ENCODE results near the gene CLSTN2.

Gene CLSTN2

GRCh38 chr3:140509534-140509933, 574.5 kb downstream of the CLSTN2 start (continued):
- TF ChIP-seq ZNF660 (tag by site-specific recombination; IDR thresholded peaks at IDR 0.05) (no peak), BCL6B (tag by site-specific recombination; IDR thresholded peaks at IDR 0.05) (no peak), ZNF624 (tag by site-specific recombination; IDR thresholded peaks at IDR 0.05) (no peak), ZNF560 (tag by site-specific recombination; IDR thresholded peaks at IDR 0.05; ENCODE audit: borderline replicate concordance) (no peak), ZNF513 (tag by site-specific recombination; IDR thresholded peaks at IDR 0.05) (no peak), SP7 (tag by site-specific recombination; IDR thresholded peaks at IDR 0.05) (no peak)

- no peaks in the 10 kb centered on the region for H3K36me3 ChIP-seq (ENCODE audit: control insufficient read depth in 2 of 2, insufficient read depth in 1 of 2, low read length in 2 of 2)
- ChIA-PET POLR2A (no interaction called here), CTCF (interaction anchor here (0.8 kb wide), 1 partner anchor 1207 kb away, joined by 5 read pairs; no protein-coding TSS in a partner anchor)
- no peak overlapping the region for H3K27ac ChIP-seq (ENCODE audit: extremely low read depth, low read depth, low read length)
- no peaks in the 10 kb centered on the region for H3K4me1 ChIP-seq (ENCODE audit: control insufficient read depth, insufficient read depth, low read length)
- H3K4me3 ChIP-seq (ENCODE audit: low read depth, low read length): no peak overlapping the region
- TF ChIP-seq ZFP69B (tag by site-specific recombination; IDR thresholded peaks at IDR 0.05) (no peak), GLI2 (tag by site-specific recombination; IDR thresholded peaks at IDR 0.05; ENCODE audit: borderline replicate concordance, low read depth) (no peak), ZNF280D (tag by site-specific recombination; IDR thresholded peaks at IDR 0.05) (no peak), HOXD13 (CRISPR knock-in tag; IDR thresholded peaks at IDR 0.05; ENCODE audit: borderline replicate concordance) (no peak), ZNF510 (tag by site-specific recombination; IDR thresholded peaks at IDR 0.05; ENCODE audit: insufficient replicate concordance) (no peak), ZNF777 (tag by site-specific recombination; IDR thresholded peaks at IDR 0.05; ENCODE audit: borderline replicate concordance) (no peak), ZNF544 (tag by site-specific recombination; IDR thresholded peaks at IDR 0.05) (no peak), AEBP2 (tag by site-specific recombination; IDR thresholded peaks at IDR 0.05; ENCODE audit: borderline replicate concordance) (no peak), ZNF514 (tag by site-specific recombination; IDR thresholded peaks at IDR 0.05) (no peak), ZFP41 (tag by site-specific recombination; IDR thresholded peaks at IDR 0.05; ENCODE audit: borderline replicate concordance) (no peak), ZNF549 (tag by site-specific recombination; IDR thresholded peaks at IDR 0.05) (no peak)
- H3K9me3 ChIP-seq (ENCODE audit: control insufficient read depth, insufficient read depth, low read depth, low read length): no peaks in the 10 kb centered on the region
These were observed 575.4 kb downstream of the CLSTN2 start for GRCh38 chr3:140510303-140510861.

Data from HEK293 (cell line).